ENCODE data around the gene ABRACL.

ABRACL gene

DNA sequence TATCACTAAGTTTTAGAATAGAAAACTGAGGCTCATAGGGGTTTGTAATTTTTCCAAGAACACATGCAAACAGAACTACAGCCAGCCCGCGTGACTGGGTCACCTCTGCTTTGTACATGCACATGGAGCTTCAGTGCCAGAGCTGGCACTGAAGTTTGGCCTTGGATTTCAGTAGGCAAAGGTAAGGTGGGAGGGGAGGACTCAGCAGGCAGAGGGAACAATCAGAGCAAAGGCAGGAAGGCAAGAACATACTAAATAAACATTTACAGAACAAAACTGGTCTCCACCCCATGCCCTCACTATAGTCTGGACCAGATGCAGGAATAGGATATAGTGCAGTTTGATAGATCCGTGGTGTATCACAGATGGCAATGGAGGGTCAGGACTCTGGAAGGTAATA, 13.6 kb upstream of the ABRACL start:
- Histone ChIP-seq H3K27me3 (ENCODE audit: insufficient read depth, low read length) (no peaks in the 10 kb centered on the region), H4K20me1 (ENCODE audit: insufficient read depth, low read length) (no peaks in the 10 kb centered on the region), H3K4me2 (ENCODE audit: low read length) (no peak overlapping the region), H3K9ac (ENCODE audit: low read length) (no peak overlapping the region), H3K4me3 (ENCODE audit: low read depth, low read length, poor library complexity, severe bottlenecking) (no peak overlapping the region), H2AFZ (ENCODE audit: low read length) (no peak overlapping the region), H3K4me1 (ENCODE audit: insufficient read depth, low read length, severe bottlenecking) (peaks cover 15% of the 10 kb centered on the region), H3K9me2 (ENCODE audit: low read depth, low read length) (no peaks in the 10 kb centered on the region), H3K79me2 (ENCODE audit: insufficient read depth, low read length) (no peaks in the 10 kb centered on the region), H3K27ac (ENCODE audit: low read depth, low read length, poor library complexity, severe bottlenecking) (no peak overlapping the region), H3F3A (ENCODE audit: insufficient read depth, low read length) (no peaks in the 10 kb centered on the region), H3K36me3 (ENCODE audit: insufficient read depth, low read length) (no peaks in the 10 kb centered on the region), H3K9me3 (ENCODE audit: low read length) (no peaks in the 10 kb centered on the region)
- TF ChIP-seq, protein P1, sequence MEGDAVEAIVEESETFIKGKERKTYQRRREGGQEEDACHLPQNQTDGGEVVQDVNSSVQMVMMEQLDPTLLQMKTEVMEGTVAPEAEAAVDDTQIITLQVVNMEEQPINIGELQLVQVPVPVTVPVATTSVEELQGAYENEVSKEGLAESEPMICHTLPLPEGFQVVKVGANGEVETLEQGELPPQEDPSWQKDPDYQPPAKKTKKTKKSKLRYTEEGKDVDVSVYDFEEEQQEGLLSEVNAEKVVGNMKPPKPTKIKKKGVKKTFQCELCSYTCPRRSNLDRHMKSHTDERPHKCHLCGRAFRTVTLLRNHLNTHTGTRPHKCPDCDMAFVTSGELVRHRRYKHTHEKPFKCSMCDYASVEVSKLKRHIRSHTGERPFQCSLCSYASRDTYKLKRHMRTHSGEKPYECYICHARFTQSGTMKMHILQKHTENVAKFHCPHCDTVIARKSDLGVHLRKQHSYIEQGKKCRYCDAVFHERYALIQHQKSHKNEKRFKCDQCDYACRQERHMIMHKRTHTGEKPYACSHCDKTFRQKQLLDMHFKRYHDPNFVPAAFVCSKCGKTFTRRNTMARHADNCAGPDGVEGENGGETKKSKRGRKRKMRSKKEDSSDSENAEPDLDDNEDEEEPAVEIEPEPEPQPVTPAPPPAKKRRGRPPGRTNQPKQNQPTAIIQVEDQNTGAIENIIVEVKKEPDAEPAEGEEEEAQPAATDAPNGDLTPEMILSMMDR (IDR thresholded peaks at IDR 0.05; ENCODE audit: low read length), result no peak
- TF ChIP-seq EZH2 (IDR thresholded peaks at IDR 0.05; ENCODE audit: borderline replicate concordance, low read length), result no peak

DNA sequence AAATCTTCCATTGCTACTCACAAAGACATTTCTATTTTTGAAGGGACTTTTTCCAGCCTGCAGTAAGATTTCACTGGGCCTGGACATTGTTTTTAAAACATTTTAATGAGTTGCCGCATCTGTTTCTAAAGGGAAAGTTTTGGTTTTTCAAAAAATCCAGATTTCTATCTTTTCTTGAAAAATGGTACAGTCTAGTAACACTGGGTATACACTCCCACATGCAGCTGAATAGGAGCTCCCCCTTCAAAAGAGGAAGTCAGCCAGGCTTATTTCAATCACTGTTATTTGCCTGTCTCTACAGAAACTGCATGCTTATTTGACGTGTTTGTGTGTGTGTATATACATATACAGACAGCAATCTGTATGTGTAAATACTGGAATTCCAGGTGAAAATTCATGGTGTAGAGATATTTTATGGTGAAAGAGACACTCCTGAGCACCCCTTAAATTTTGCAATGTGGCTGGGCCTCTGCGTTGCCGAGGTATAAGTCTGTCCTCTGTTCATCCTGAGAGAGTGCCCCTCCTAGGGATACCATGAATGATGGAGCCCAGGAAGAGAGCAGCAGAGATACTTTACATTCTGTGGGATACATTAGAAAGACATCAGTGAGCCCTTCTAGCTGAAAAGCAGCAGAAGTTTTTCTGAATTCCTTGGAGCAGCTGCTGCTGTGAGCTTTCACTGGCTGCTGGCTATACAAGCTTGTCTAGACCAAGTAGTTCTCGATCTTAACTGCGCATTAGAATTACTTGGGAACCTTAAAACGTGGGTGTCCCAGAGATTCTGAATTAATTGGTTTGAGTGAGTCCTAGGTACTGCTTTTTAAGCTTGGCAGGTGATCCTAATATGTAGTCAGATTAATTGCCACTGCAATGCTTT, 12.0 kb upstream of the ABRACL start:
- Histone ChIP-seq H4K20me1 (ENCODE audit: insufficient read depth, low read length) (no peaks in the 10 kb centered on the region), H3K4me2 (ENCODE audit: low read length) (peak overlapping the region; percentile 50), H3K9me2 (ENCODE audit: low read depth, low read length) (no peaks in the 10 kb centered on the region), H3K9ac (ENCODE audit: low read length) (no peak overlapping the region), H3F3A (ENCODE audit: insufficient read depth, low read length) (no peaks in the 10 kb centered on the region), H3K79me2 (ENCODE audit: insufficient read depth, low read length) (no peaks in the 10 kb centered on the region), H2AFZ (ENCODE audit: low read length) (peak overlapping the region; percentile 15; the same call in 1 of the 2 replicates), H3K9me3 (ENCODE audit: low read length) (no peaks in the 10 kb centered on the region), H3K4me1 (ENCODE audit: insufficient read depth, low read length, severe bottlenecking) (peaks cover 15% of the 10 kb centered on the region), H3K27me3 (ENCODE audit: insufficient read depth, low read length) (no peaks in the 10 kb centered on the region), H3K27ac (ENCODE audit: low read depth, low read length, poor library complexity, severe bottlenecking) (peak overlapping the region; percentile 9), H3K36me3 (ENCODE audit: insufficient read depth, low read length) (no peaks in the 10 kb centered on the region), H3K4me3 (ENCODE audit: low read depth, low read length, poor library complexity, severe bottlenecking) (no peak overlapping the region)
- TF ChIP-seq, protein P1 (IDR thresholded peaks at IDR 0.05; ENCODE audit: low read length), result no peak
- TF ChIP-seq EZH2 (IDR thresholded peaks at IDR 0.05; ENCODE audit: borderline replicate concordance, low read length), result no peak

DNA sequence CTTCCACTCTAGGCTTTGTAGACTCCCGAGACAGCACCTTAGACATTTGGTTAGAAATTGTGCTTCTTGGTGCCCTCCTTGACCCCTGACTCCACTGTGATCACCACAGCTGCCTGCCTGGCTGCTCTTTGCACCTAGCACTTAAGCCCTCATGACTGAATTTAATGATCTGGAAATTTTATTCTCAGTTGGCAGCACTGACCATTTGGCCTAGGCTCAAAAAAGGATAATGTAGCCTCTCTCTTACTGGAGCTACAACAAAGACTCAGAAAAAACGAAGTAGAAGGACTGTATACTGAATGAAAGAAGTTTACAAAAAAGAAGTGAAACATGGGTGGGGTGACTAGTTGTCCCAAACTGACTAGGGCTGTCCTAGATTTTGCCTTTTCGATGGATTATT, 11.3 kb upstream of the ABRACL start:
- no peaks in the 10 kb centered on the region for H3K36me3 ChIP-seq (ENCODE audit: insufficient read depth, low read length)
- H3K4me3 ChIP-seq (ENCODE audit: low read depth, low read length, poor library complexity, severe bottlenecking), result no peak overlapping the region
- no peaks in the 10 kb centered on the region for H3K27me3 ChIP-seq (ENCODE audit: insufficient read depth, low read length)
- no peak overlapping the region for H3K9ac ChIP-seq (ENCODE audit: low read length)
- TF ChIP-seq EZH2 (IDR thresholded peaks at IDR 0.05; ENCODE audit: borderline replicate concordance, low read length), result no peak
- TF ChIP-seq, protein P1 (IDR thresholded peaks at IDR 0.05; ENCODE audit: low read length), result no peak
- H3K4me1 ChIP-seq (ENCODE audit: insufficient read depth, low read length, severe bottlenecking), result peaks cover 15% of the 10 kb centered on the region
- H2AFZ ChIP-seq (ENCODE audit: low read length), result no peak overlapping the region
- no peaks in the 10 kb centered on the region for H4K20me1 ChIP-seq (ENCODE audit: insufficient read depth, low read length)
- H3K27ac ChIP-seq (ENCODE audit: low read depth, low read length, poor library complexity, severe bottlenecking), result no peak overlapping the region
- no peaks in the 10 kb centered on the region for H3K79me2 ChIP-seq (ENCODE audit: insufficient read depth, low read length)
- no peaks in the 10 kb centered on the region for H3K9me2 ChIP-seq (ENCODE audit: low read depth, low read length)
- H3F3A ChIP-seq (ENCODE audit: insufficient read depth, low read length), result no peaks in the 10 kb centered on the region
- H3K9me3 ChIP-seq (ENCODE audit: low read length), result no peaks in the 10 kb centered on the region
- H3K4me2 ChIP-seq (ENCODE audit: low read length), result 0 out of 2 replicates have a peak overlapping the region, but pooled peaks have one; percentile 50
